NB4 (cell line): ENCODE measurements around the gene PDE4D.

Source experiments
- DNase-seq: peaks from one replicate; pipeline ENCODE4 v3.0.0; 2010; ENCODE audit warnings: low read depth
- H3K4me3 ChIP-seq: one replicate; pipeline ENCODE4 v1.5.1; 2011; ENCODE audit warnings: mild to moderate bottlenecking, low read depth, low read length, moderate library complexity
- MYC ChIP-seq: IDR thresholded peaks from 2 replicates; pipeline ENCODE4 v1.6.1; 2011; ENCODE audit warnings: low read depth, low read length
- POLR2A ChIP-seq: IDR thresholded peaks from 2 replicates; pipeline ENCODE4 v1.6.1; 2011; ENCODE audit warnings: mild to moderate bottlenecking; ENCODE audit not compliant: insufficient read length; ENCODE audit errors: extremely low read depth
- TF ChIP-seq, protein P1 (sequence below): IDR thresholded peaks from 2 replicates; pipeline ENCODE4 v1.6.1; 2011; ENCODE audit warnings: low read depth, low read length
- TF ChIP-seq, protein P2 (sequence below): IDR thresholded peaks from one replicate; pipeline ENCODE4 v1.5.1; 2012; ENCODE audit warnings: low read depth, low read length

The PDE4D gene

DNA sequence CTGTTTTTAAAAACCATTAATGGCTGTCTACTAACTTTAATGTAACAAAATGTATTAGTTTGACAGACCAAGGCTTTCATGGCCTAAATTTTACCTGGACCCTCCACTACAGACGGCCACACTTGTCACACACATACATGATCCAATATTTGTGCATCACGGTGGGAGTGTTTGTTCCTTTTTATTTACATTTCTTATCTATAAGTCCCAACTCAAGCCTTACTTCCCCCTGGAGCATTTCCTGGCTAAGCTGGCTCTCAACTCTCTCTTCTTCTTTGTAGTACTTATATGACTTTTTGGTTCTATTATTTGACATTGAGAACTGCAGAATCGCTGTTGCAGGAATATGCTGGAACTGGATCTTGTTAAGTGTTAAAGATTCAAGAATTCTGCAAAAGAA lies 776.2 kb downstream of the PDE4D start:
- no peak overlapping the region for H3K4me3 ChIP-seq
- no peak for DNase-seq
- TF ChIP-seq, protein P1, sequence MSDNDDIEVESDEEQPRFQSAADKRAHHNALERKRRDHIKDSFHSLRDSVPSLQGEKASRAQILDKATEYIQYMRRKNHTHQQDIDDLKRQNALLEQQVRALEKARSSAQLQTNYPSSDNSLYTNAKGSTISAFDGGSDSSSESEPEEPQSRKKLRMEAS, result no peak
- TF ChIP-seq MYC, result no peak

DNA sequence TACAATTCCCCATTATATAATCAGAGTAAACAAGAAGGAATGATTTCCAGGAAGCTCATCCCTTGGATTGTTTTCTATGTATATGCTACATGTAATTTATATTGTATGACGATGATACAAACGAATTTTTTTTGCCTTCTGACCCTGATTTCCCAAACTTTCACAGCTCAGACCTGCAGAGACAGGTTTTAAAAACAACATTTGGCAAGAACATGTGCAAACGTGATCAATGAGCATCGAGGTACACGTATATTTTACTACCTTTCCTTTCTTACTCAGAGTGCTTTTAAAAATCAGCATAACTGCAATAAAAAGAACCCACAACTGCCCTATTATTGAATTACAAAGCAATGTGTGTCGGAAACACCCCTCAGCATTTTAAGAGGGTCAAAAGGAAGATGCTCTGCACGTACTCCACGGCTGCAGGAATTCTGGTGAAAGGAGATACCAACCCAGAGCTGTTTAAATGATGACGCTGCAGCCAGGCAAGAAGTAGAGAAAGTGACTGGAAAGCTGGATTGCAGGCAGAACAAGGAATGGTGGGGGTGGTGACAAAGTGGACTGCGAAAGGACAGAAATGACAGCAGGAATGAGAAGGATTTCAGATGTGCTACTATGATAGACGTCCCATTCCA lies 777.2 kb downstream of the PDE4D start:
- no peak overlapping the region for H3K4me3 ChIP-seq
- no peak for TF ChIP-seq MYC
- TF ChIP-seq POLR2A, result no peak
- no peak for DNase-seq

DNA sequence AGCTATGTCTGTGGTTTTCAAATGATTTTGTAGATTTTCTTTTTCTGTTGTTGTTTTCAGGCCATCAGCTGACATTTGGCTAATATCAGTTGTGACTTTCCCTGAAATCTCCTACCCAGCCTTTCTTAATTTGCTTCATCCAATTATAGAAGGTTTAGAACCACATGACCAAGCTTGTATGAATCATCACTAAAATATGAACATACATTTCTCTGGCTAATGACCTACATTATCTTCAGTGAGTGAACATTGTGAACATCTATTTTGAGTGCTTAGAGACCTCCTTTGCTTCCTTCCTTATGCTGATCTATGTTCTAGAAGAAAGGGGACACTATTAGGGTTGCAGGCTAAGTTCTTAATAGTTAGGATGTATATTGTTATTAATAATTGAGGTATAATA lies 778.2 kb downstream of the PDE4D start:
- TF ChIP-seq POLR2A, result no peak
- TF ChIP-seq, protein P1, result no peak
- TF ChIP-seq, protein P2, sequence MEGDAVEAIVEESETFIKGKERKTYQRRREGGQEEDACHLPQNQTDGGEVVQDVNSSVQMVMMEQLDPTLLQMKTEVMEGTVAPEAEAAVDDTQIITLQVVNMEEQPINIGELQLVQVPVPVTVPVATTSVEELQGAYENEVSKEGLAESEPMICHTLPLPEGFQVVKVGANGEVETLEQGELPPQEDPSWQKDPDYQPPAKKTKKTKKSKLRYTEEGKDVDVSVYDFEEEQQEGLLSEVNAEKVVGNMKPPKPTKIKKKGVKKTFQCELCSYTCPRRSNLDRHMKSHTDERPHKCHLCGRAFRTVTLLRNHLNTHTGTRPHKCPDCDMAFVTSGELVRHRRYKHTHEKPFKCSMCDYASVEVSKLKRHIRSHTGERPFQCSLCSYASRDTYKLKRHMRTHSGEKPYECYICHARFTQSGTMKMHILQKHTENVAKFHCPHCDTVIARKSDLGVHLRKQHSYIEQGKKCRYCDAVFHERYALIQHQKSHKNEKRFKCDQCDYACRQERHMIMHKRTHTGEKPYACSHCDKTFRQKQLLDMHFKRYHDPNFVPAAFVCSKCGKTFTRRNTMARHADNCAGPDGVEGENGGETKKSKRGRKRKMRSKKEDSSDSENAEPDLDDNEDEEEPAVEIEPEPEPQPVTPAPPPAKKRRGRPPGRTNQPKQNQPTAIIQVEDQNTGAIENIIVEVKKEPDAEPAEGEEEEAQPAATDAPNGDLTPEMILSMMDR, result no peak
- TF ChIP-seq MYC, result no peak
- H3K4me3 ChIP-seq, result no peak overlapping the region
- no peak for DNase-seq

DNA sequence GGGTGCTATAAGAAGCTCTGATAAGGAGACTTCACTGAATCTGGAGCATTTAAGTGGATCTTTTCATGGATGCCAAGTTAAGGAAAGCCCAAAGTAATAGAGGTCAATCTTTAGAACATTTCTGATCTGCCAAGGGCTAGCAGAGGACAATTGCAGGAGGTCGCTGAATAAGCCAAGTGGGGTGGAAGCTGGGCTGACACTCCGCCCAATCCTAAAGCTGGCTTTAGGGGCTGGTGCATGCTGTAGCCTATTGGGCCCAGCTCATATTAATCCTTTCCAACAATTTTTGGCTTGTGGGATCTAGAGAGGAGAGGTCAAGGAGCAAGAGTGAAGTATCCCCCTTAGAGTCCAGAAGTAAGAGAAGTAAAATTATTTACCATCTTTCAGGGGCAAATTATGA lies 784.1 kb downstream of the PDE4D start:
- no peak for DNase-seq
- H3K4me3 ChIP-seq, result no peak overlapping the region
- TF ChIP-seq, protein P1, result no peak
- TF ChIP-seq POLR2A, result no peak
- TF ChIP-seq, protein P2, result no peak
- TF ChIP-seq MYC, result no peak

DNA sequence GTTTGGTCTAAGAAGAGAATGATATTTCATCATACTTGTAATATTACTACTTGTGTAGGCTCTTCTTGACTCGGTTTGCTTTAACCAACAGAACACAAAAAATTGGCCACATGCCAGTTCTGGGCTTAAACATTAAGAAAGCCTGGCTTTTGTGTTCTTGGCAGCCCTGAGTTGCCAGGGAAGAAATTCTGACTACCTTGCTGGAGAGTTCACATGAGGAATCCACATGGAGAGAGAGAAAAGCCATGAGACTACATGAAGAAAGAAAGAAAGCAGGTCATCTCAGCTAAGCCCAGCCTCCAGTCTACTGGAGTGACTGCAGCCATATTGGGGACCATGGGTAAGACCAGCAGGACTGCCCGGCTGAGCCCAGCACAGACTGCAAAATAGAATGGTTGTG lies 785.8 kb downstream of the PDE4D start:
- DNase-seq, result no peak
- TF ChIP-seq, protein P2, result no peak
- TF ChIP-seq MYC (no peak), POLR2A (no peak)
- TF ChIP-seq, protein P1, result no peak
- H3K4me3 ChIP-seq, result no peak overlapping the region

DNA sequence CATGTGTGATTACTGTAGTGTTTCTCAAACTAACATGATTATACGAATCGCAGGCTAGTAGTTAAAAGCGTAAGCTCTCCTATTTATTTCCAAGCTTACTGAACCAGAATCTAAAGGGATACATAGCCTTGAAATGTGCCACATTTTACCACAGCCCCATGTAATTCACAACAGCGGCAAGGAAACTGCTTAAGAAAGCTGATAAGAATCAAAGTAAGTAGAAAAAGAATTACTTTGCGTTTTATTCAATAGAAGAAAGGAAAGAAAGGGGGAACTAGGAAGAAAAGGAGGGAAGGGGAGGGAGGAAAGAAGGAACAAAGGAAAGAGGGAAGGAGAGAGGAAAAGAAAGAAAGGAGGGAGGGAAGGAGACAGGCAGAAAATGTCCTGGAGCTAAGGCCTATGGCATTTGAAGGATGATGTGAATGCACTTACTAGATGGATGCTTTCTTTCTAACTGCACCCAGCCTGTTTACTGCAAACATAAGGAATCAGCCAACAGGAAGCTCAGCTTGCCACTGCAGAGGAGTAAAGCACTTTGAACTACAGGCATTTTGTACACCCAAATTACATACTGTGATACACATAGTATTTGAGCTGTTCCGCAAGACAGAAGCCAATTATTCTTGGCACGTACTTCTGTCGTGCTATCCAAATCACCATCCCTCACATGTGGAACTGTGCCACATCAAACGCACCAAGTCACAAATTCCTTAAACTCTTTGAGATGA lies 789.0 kb downstream of the PDE4D start:
- TF ChIP-seq POLR2A (no peak), MYC (no peak)
- TF ChIP-seq, protein P2, result no peak
- TF ChIP-seq, protein P1, result no peak
- H3K4me3 ChIP-seq, result no peak overlapping the region
- DNase-seq, result no peak
